Transverse colon (tissue), 4 donors: ENCODE data around the gene GOLGA6A.

Experiments used
- CTCF ChIP-seq, 5 experiments: fragments of 200-600 bp in 3 of 5; fragments of 450-650 bp in 2 of 5; sonication (generic) in 3 of 5; IDR thresholded peaks; 1 replicate in 2 of 5; 2 replicates in 3 of 5; pipeline ENCODE4 v1.5.1; 2016 to 2017; ENCODE audit warnings: antibody characterized with exemption in 5 of 5, inconsistent platforms in 3 of 5, mild to moderate bottlenecking in 2 of 5, moderate library complexity in 1 of 5
- EP300 ChIP-seq: sonication (generic); formaldehyde crosslinking; IDR thresholded peaks from one replicate; pipeline ENCODE4 v1.6.1; 2017; ENCODE audit warnings: antibody characterized with exemption, low read depth
- POLR2A ChIP-seq: fragments of 450-650 bp; IDR thresholded peaks from one replicate; pipeline ENCODE4 v1.6.1; 2016; ENCODE audit warnings: antibody characterized with exemption, mild to moderate bottlenecking, moderate library complexity
- POLR2AphosphoS5 ChIP-seq, 3 donors: sonication (generic); formaldehyde crosslinking; IDR thresholded peaks; one replicate each; pipeline ENCODE4 v1.6.1; 2016; ENCODE audit warnings: antibody characterized with exemption in 3 of 3

GRCh38 chr15:74121858-74122257 is 39.5 kb upstream of the GOLGA6A start:
- TF ChIP-seq CTCF (IDR thresholded peaks at IDR 0.05) = no peak
- no peak for TF ChIP-seq POLR2AphosphoS5 (IDR thresholded peaks at IDR 0.05)
- TF ChIP-seq EP300 = no peak
- TF ChIP-seq POLR2A = no peak
